HG03103 (cell line): Measurements from ENCODE around the gene IGF1R.
A peak's percentile ranks its signal among the peaks of the same experiment; 100 is the strongest.

Source experiments
- ATAC-seq: cut with Tn5 transposase; IDR thresholded peaks from one replicate; pipeline ENCODE4 v1.9.1; 2021; ENCODE audit warnings: low read depth; ENCODE audit not compliant: unreplicated experiment

IGF1R gene

GRCh38 chr15:98699591-98700424 is 51.5 kb downstream of the IGF1R start:
- ATAC-seq = no peak

GRCh38 chr15:98700519-98700918 is 52.2 kb downstream of the IGF1R start:
- no peak for ATAC-seq

- no peak for ATAC-seq
Measured at GRCh38 chr15:98703126-98703685, 54.9 kb downstream of the IGF1R start.

- no peak for ATAC-seq
Measured at GRCh38 chr15:98705070-98705469, 56.7 kb downstream of the IGF1R start.

- ATAC-seq = no peak
Measured at GRCh38 chr15:98706387-98706786, 58.0 kb downstream of the IGF1R start.

GRCh38 chr15:98706986-98707385 is 58.6 kb downstream of the IGF1R start:
- ATAC-seq = no peak

GRCh38 chr15:98708037-98708590 is 59.8 kb downstream of the IGF1R start:
- no peak for ATAC-seq

- ATAC-seq = no peak
Measured at GRCh38 chr15:98711810-98712209, 63.5 kb downstream of the IGF1R start.

- ATAC-seq = peak; percentile 12
Measured at GRCh38 chr15:98712845-98713584, 64.7 kb downstream of the IGF1R start.

- ATAC-seq = peak; percentile 56
Measured at GRCh38 chr15:98713585-98714001, 65.3 kb downstream of the IGF1R start.

GRCh38 chr15:98714922-98715321 is 66.6 kb downstream of the IGF1R start:
- ATAC-seq = no peak

GRCh38 chr15:98715401-98715800 is 67.1 kb downstream of the IGF1R start:
- ATAC-seq = no peak

GRCh38 chr15:98715890-98716443 is 67.6 kb downstream of the IGF1R start:
- ATAC-seq = no peak

GRCh38 chr15:98717371-98717770 is 69.0 kb downstream of the IGF1R start:
- no peak for ATAC-seq

GRCh38 chr15:98717942-98718341 is 69.6 kb downstream of the IGF1R start:
- no peak for ATAC-seq

GRCh38 chr15:98718426-98719136 is 70.2 kb downstream of the IGF1R start:
- no peak for ATAC-seq

GRCh38 chr15:98719137-98719740 is 70.9 kb downstream of the IGF1R start:
- no peak for ATAC-seq

- no peak for ATAC-seq
Measured at GRCh38 chr15:98720031-98720430, 71.7 kb downstream of the IGF1R start.

GRCh38 chr15:98720577-98721565 is 72.5 kb downstream of the IGF1R start:
- ATAC-seq = no peak
